ENCODE data around the gene MYH10. TPM values are rescaled to one million over a fixed set of nuclear protein-coding genes. Genes with fewer than 3 reads are reported as not detected.

MYH10 gene
- 28.9 and 37.1 TPM in 2 replicates for total RNA-seq

DNA sequence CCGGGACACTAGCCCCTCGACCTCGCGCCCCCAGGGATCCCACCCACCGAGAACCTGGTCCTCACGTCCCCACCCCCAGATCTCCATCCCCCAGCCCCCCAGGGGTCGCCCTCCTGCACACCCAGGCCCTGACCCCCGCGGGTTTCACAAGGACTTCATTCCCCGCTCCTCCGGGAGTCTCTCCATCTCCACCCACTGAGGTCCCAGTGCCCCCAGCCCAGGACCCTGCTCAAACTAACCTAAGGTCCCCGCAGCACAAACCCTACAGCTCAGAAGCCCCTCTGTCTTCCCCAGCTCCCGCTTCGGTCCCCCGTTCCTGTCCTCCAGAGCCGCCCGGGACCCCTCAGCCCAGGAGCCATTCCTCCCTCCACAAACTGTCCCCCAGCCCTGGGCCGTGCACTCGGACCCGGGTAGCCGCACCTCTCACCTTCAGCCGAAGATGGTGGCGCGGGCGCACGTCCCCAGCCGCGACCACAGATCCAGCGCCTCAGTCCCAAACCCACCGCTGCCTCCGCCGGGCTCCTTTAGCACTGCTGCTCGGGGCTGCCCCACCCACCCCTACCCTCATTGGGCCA, at the start of gene MYH10:
Gene MYH10 (minus strand): TSS at position 499 of the 575 bp plus-strand sequence. CDS start 7,479 bp downstream, outside the sequence.

GRCh38 chr17:8435245-8436168, 195.0 kb downstream of the MYH10 start, which contains the start of gene NDEL1:
Gene NDEL1 (plus strand): TSS chr17:8435884. CDS start chr17:8444272, 8,388 bp downstream.

Small RNA genes lying within 50 kb of the gene (small RNA-seq; reads per million reads assigned to genes)
- not detected for gene RNU7-43P

Other genes starting within 250 kb of the MYH10 start
- gene RPL26, start 247.5 kb downstream of the MYH10 start, total RNA-seq = 1,773 and 4,256 TPM in 2 replicates
- gene RNF222, start 232.9 kb downstream of the MYH10 start, total RNA-seq = not detected in 2 replicates
- 39.3 and 53.2 TPM in 2 replicates for gene NDEL1, start 194.8 kb downstream of the MYH10 start, total RNA-seq
- gene CCDC42, start 114.1 kb upstream of the MYH10 start, total RNA-seq = not detected in 2 replicates
- not detected in 2 replicates for gene SPDYE4, start 127.8 kb upstream of the MYH10 start, total RNA-seq
- not detected in 2 replicates for gene MFSD6L, start 168.6 kb upstream of the MYH10 start, total RNA-seq
- not detected in 2 replicates for gene PIK3R6, start 236.9 kb upstream of the MYH10 start, total RNA-seq

Data from subcutaneous preadipocyte (primary cell).